Neural progenitor cell (in vitro differentiated cells): ENCODE results near the gene ANKRD66.

Experiments used
- EZH2 ChIP-seq: fragments of 200-600 bp; sonication (generic); IDR thresholded peaks from 2 replicates; pipeline ENCODE4 v1.6.1; 2017; ENCODE audit warnings: antibody characterized with exemption, mild to moderate bottlenecking, moderate library complexity
- EZH2phosphoT487 ChIP-seq: fragments of 200-600 bp; sonication (generic); IDR thresholded peaks from 2 replicates; pipeline ENCODE4 v1.6.1; 2017; ENCODE audit warnings: antibody characterized with exemption
- TF ChIP-seq, protein P1 (sequence below): fragments of 200-600 bp; sonication (generic); IDR thresholded peaks from 2 replicates; pipeline ENCODE4 v1.5.1; 2017; ENCODE audit warnings: antibody characterized with exemption, mild to moderate bottlenecking

DNA sequence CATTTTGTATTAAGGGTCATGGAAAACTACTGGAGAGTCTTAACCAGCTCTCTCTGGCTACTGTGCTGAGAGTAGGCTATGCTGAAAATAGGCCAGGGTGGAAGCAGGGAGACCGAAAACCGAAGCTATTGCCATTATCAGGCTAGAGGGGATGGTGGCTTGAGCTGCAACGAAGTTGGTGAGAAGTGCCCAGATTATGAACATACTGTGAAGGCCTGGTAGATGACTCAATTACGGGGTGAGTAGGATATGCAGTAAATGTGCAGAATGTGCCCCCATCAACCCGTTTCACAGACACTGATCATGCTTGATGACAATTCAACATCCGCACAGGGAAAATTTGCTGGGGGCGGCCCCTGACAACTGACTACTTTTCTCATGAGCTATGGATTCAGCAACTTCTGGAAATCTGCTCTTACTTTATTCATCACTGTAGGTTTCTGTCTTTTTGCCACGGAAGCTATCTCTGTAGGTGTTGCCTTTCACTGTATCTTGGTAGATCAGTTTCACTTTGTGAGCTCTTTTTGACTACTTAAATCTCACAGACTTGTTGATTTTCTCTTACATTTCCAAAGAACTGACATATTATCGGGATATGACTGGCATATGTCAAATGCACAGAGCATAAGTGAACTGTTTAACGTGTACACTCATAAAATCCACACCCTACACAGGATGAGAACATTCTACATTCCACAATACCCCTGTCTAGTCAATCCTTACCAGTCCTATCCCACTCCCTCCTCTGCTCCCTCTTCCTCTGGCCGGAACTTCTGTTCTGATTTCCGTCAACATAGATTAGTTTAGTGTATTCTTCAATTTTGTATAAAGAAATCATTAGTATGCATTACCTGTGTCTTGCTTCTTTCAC is 31.0 kb downstream of the ANKRD66 start:
- TF ChIP-seq, protein P1, sequence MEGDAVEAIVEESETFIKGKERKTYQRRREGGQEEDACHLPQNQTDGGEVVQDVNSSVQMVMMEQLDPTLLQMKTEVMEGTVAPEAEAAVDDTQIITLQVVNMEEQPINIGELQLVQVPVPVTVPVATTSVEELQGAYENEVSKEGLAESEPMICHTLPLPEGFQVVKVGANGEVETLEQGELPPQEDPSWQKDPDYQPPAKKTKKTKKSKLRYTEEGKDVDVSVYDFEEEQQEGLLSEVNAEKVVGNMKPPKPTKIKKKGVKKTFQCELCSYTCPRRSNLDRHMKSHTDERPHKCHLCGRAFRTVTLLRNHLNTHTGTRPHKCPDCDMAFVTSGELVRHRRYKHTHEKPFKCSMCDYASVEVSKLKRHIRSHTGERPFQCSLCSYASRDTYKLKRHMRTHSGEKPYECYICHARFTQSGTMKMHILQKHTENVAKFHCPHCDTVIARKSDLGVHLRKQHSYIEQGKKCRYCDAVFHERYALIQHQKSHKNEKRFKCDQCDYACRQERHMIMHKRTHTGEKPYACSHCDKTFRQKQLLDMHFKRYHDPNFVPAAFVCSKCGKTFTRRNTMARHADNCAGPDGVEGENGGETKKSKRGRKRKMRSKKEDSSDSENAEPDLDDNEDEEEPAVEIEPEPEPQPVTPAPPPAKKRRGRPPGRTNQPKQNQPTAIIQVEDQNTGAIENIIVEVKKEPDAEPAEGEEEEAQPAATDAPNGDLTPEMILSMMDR, result no peak
- no peak for TF ChIP-seq EZH2phosphoT487
- no peak for TF ChIP-seq EZH2
